Neural progenitor cell (in vitro differentiated cells): Measurements from ENCODE around the gene ZBTB20.

ENCODE experiments used
- EZH2 ChIP-seq: fragments of 200-600 bp; sonication (generic); IDR thresholded peaks from 2 replicates; pipeline ENCODE4 v1.6.1; 2017; ENCODE audit warnings: antibody characterized with exemption, mild to moderate bottlenecking, moderate library complexity
- EZH2phosphoT487 ChIP-seq: fragments of 200-600 bp; sonication (generic); IDR thresholded peaks from 2 replicates; pipeline ENCODE4 v1.6.1; 2017; ENCODE audit warnings: antibody characterized with exemption
- TF ChIP-seq, protein P1 (sequence below): fragments of 200-600 bp; sonication (generic); IDR thresholded peaks from 2 replicates; pipeline ENCODE4 v1.5.1; 2017; ENCODE audit warnings: antibody characterized with exemption, mild to moderate bottlenecking

DNA sequence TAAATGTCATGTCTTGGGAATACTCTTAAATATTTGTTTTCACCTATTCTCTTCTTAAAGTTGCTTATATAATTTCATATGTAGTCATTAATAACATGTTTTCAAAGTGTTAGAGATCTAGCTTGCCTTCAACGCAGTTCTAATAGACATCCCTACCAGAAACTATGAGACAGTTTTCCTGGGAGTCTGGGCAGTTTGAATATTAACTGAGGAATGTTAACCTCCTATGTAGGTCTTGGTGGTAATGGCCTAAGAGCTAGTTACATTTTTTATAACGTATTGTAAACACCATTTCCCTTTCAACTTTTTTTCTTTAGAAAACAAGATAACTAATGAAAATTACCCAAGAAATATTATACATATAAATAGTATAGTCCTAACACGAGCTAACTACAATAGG lies 525.1 kb downstream of the ZBTB20 start:
- no peak for TF ChIP-seq EZH2
- TF ChIP-seq, protein P1, sequence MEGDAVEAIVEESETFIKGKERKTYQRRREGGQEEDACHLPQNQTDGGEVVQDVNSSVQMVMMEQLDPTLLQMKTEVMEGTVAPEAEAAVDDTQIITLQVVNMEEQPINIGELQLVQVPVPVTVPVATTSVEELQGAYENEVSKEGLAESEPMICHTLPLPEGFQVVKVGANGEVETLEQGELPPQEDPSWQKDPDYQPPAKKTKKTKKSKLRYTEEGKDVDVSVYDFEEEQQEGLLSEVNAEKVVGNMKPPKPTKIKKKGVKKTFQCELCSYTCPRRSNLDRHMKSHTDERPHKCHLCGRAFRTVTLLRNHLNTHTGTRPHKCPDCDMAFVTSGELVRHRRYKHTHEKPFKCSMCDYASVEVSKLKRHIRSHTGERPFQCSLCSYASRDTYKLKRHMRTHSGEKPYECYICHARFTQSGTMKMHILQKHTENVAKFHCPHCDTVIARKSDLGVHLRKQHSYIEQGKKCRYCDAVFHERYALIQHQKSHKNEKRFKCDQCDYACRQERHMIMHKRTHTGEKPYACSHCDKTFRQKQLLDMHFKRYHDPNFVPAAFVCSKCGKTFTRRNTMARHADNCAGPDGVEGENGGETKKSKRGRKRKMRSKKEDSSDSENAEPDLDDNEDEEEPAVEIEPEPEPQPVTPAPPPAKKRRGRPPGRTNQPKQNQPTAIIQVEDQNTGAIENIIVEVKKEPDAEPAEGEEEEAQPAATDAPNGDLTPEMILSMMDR, result no peak
- TF ChIP-seq EZH2phosphoT487, result no peak
